GM23248 (cell line): ENCODE measurements around the gene FBXO48. TPM values are rescaled to one million over a fixed set of nuclear protein-coding genes. Genes with fewer than 3 reads are reported as not detected.

Experiments
- DNase-seq: peaks from one replicate; pipeline ENCODE4 v3.0.0-alpha.2; 2015
- H2AFZ ChIP-seq: fragments of 200-600 bp; sonication (generic); 2 replicates; pipeline ENCODE4 v1.6.1; 2016; ENCODE audit warnings: antibody characterized with exemption
- H3F3A ChIP-seq: fragments of 200-600 bp; sonication (generic); 2 replicates; pipeline ENCODE4 v1.6.1; 2016; ENCODE audit warnings: mild to moderate bottlenecking, antibody characterized with exemption, mixed run types; ENCODE audit not compliant: insufficient read depth
- H3K27ac ChIP-seq: fragments of 200-600 bp; sonication (generic); 2 replicates; pipeline ENCODE4 v1.5.1; 2016; ENCODE audit warnings: mild to moderate bottlenecking
- H3K27me3 ChIP-seq: fragments of 200-600 bp; sonication (generic); replicated peaks from 2 replicates; pipeline ENCODE4 v1.6.1; 2016; ENCODE audit warnings: mild to moderate bottlenecking; ENCODE audit not compliant: insufficient read depth
- H3K36me3 ChIP-seq: fragments of 200-600 bp; sonication (generic); 2 replicates; pipeline ENCODE4 v1.6.1; 2016; ENCODE audit warnings: low read depth, mild to moderate bottlenecking
- H3K4me1 ChIP-seq: fragments of 200-600 bp; sonication (generic); 2 replicates; pipeline ENCODE4 v1.6.1; 2016; ENCODE audit warnings: mild to moderate bottlenecking; ENCODE audit not compliant: insufficient read depth
- H3K4me2 ChIP-seq: fragments of 200-600 bp; sonication (generic); one replicate; pipeline ENCODE4 v1.6.1; 2016; ENCODE audit warnings: mild to moderate bottlenecking; ENCODE audit not compliant: unreplicated experiment
- H3K4me3 ChIP-seq: fragments of 200-600 bp; sonication (generic); 2 replicates; pipeline ENCODE4 v1.5.1; 2016; ENCODE audit warnings: mild to moderate bottlenecking
- H3K79me2 ChIP-seq: fragments of 200-600 bp; sonication (generic); 2 replicates; pipeline ENCODE4 v1.6.1; 2016; ENCODE audit warnings: mild to moderate bottlenecking; ENCODE audit not compliant: insufficient read depth
- H3K9ac ChIP-seq: fragments of 200-600 bp; sonication (generic); 2 replicates; pipeline ENCODE4 v1.6.1; 2016; ENCODE audit warnings: mild to moderate bottlenecking
- H3K9me2 ChIP-seq: fragments of 200-600 bp; sonication (generic); 2 replicates; pipeline ENCODE4 v1.6.1; 2016; ENCODE audit warnings: mixed run types, mild to moderate bottlenecking, moderate library complexity; ENCODE audit not compliant: insufficient read depth
- H3K9me3 ChIP-seq: fragments of 200-600 bp; sonication (generic); one replicate; pipeline ENCODE4 v1.6.1; 2017; ENCODE audit warnings: low read depth
- H4K20me1 ChIP-seq: fragments of 200-600 bp; sonication (generic); 2 replicates; pipeline ENCODE4 v1.6.0; 2016; ENCODE audit not compliant: insufficient read depth
- EZH2 ChIP-seq: fragments of 200-600 bp; sonication (generic); IDR thresholded peaks from 2 replicates; pipeline ENCODE4 v1.6.1; 2018; ENCODE audit warnings: antibody characterized with exemption, mild to moderate bottlenecking; ENCODE audit not compliant: insufficient read depth, poor library complexity, severe bottlenecking
- EZH2phosphoT487 ChIP-seq: fragments of 200-600 bp; sonication (generic); IDR thresholded peaks from 2 replicates; pipeline ENCODE4 v1.6.1; 2018; ENCODE audit warnings: antibody characterized with exemption, moderate library complexity, mild to moderate bottlenecking, low read depth; ENCODE audit not compliant: insufficient read depth
- whole genome bisulfite sequencing, 2 experiments: methylation state at CpG; one replicate each; pipeline ENCODE4 v1.1.6; 2015 to 2017; ENCODE audit warnings: low lambda C conversion rate in 2 of 2, low coverage in 1 of 2; ENCODE audit errors: missing lambda C conversion rate in 2 of 2; 5-methylcytosine and 5-hydroxymethylcytosine counted together
- in situ Hi-C: fragments of 300-500 bp; cut with MboI; formaldehyde crosslinking; loops from 2 replicates; pipeline ENCODE4 v1.15.0; 2020
- polyA plus RNA-seq: library from polyadenylated mRNA; unstranded; fragments of >200 nt; fragmentation: Nextera tagmentation; extraction: Ambion mirVana; gene quantifications from 2 replicates; pipeline ENCODE4 v1.2.1, GENCODE V29; 2016
- total RNA-seq: library from RNA; depleted of rRNA; stranded (reverse); fragments of >200 nt; shearing (Covaris generic); gene quantifications from 2 replicates; pipeline ENCODE4 v1.2.3, GENCODE V29; 2014; rRNA removed

FBXO48 gene
- total and polyA plus RNA-seq, 2 experiments from 2014 or later: 0.65 to 1.0 TPM

- 49 to 58% methylated on average over 2 of the region's 2 CpGs for WGBS, 2 experiments
Observed at GRCh38 chr2:68413466-68413865, 53.6 kb downstream of the FBXO48 start.

GRCh38 chr2:68412127-68412819 lies 54.8 kb downstream of the FBXO48 start:
- Histone ChIP-seq H3K27me3 (no peaks in the 10 kb centered on the region; the same call in 1 of the 2 replicates), H3K4me2 (no peak overlapping the region), H3K4me1 (no peaks in the 10 kb centered on the region), H3F3A (no peaks in the 10 kb centered on the region), H3K36me3 (no peaks in the 10 kb centered on the region), H3K9me3 (no peaks in the 10 kb centered on the region), H3K9ac (no peak overlapping the region), H3K79me2 (no peaks in the 10 kb centered on the region), H3K4me3 (no peak overlapping the region), H2AFZ (no peak overlapping the region), H3K9me2 (no peaks in the 10 kb centered on the region), H4K20me1 (no peaks in the 10 kb centered on the region), H3K27ac (no peak overlapping the region)
- no peak for DNase-seq
- TF ChIP-seq EZH2 (no peak), EZH2phosphoT487 (no peak)
- 58 to 71% methylated on average over 4 of the region's 4 CpGs for WGBS, 2 experiments
- in situ Hi-C loops: no loop called here

More at GRCh38 chr2:68413466-68413865, 53.6 kb downstream of the FBXO48 start:
- peaks cover 12% of the 10 kb centered on the region for H3K27me3 ChIP-seq
- H3F3A ChIP-seq: no peaks in the 10 kb centered on the region
- no peaks in the 10 kb centered on the region for H4K20me1 ChIP-seq
- DNase-seq: no peak
- in situ Hi-C loops: no loop called here
- H3K4me2 ChIP-seq: no peak overlapping the region
- no peak overlapping the region for H2AFZ ChIP-seq
- no peak for TF ChIP-seq EZH2
- TF ChIP-seq EZH2phosphoT487: no peak
- no peak overlapping the region for H3K4me3 ChIP-seq
- no peaks in the 10 kb centered on the region for H3K4me1 ChIP-seq
- H3K36me3 ChIP-seq: no peaks in the 10 kb centered on the region
- no peak overlapping the region for H3K27ac ChIP-seq
- H3K9me3 ChIP-seq: no peaks in the 10 kb centered on the region
- no peak overlapping the region for H3K9ac ChIP-seq
- no peaks in the 10 kb centered on the region for H3K79me2 ChIP-seq
- no peaks in the 10 kb centered on the region for H3K9me2 ChIP-seq

- H4K20me1 ChIP-seq: no peaks in the 10 kb centered on the region
- H2AFZ ChIP-seq: no peak overlapping the region
- WGBS, 2 experiments: 65 to 75% methylated on average over 4 of the region's 4 CpGs
- no peaks in the 10 kb centered on the region for H3K9me2 ChIP-seq
- H3K27ac ChIP-seq: no peak overlapping the region
- H3K79me2 ChIP-seq: no peaks in the 10 kb centered on the region
- TF ChIP-seq EZH2phosphoT487: no peak
- no peak for TF ChIP-seq EZH2
- H3K9ac ChIP-seq: no peak overlapping the region
- no peaks in the 10 kb centered on the region for H3K9me3 ChIP-seq
- H3K27me3 ChIP-seq: no peaks in the 10 kb centered on the region
- in situ Hi-C loops: no loop called here
- H3K4me1 ChIP-seq: no peaks in the 10 kb centered on the region
- H3K4me3 ChIP-seq: no peak overlapping the region
- H3K36me3 ChIP-seq: no peaks in the 10 kb centered on the region
- DNase-seq: no peak
- no peaks in the 10 kb centered on the region for H3F3A ChIP-seq
- H3K4me2 ChIP-seq: no peak overlapping the region
Observed at GRCh38 chr2:68411397-68412126, 55.5 kb downstream of the FBXO48 start.

Other genes with a start within 250 kb of the FBXO48 start
- gene PPP3R1, start 214.8 kb downstream of the FBXO48 start, total RNA-seq: 17.7 and 19.0 TPM in 2 replicates
- 3.8 and 4.0 TPM in 2 replicates for gene PPP3R1, start 214.8 kb downstream of the FBXO48 start, polyA plus RNA-seq
- gene CNRIP1, start 147.3 kb downstream of the FBXO48 start, total RNA-seq: 21.8 and 37.7 TPM in 2 replicates
- 38.7 and 41.5 TPM in 2 replicates for gene CNRIP1, start 147.3 kb downstream of the FBXO48 start, polyA plus RNA-seq
- not detected in 2 replicates for gene PLEK, start 102.0 kb downstream of the FBXO48 start, total RNA-seq
- gene PLEK, start 102.0 kb downstream of the FBXO48 start, polyA plus RNA-seq: 0.15 and 0.39 TPM in 2 replicates
- 4.0 and 5.1 TPM in 2 replicates for gene APLF, start 291 bp upstream of the FBXO48 start, total RNA-seq
- 3.2 and 3.6 TPM in 2 replicates for gene APLF, start 291 bp upstream of the FBXO48 start, polyA plus RNA-seq
- gene PROKR1, start 176.3 kb upstream of the FBXO48 start, total RNA-seq: 0.11 TPM in 1 of 2 replicates, not detected in the other
- gene PROKR1, start 176.3 kb upstream of the FBXO48 start, polyA plus RNA-seq: not detected in 2 replicates